ENCODE results near the gene TMCO1. TPM values are rescaled to one million over a fixed set of nuclear protein-coding genes. Genes with fewer than 3 reads are reported as not detected.
"Not testable (repeated sequence)": the region's sequence is repeated elsewhere in the genome, so short reads cannot be mapped to it uniquely, and the experiment has no call there.

TMCO1 gene
- total RNA-seq, 2 experiments from 2014 or later: 50.5 to 50.7 TPM

DNA sequence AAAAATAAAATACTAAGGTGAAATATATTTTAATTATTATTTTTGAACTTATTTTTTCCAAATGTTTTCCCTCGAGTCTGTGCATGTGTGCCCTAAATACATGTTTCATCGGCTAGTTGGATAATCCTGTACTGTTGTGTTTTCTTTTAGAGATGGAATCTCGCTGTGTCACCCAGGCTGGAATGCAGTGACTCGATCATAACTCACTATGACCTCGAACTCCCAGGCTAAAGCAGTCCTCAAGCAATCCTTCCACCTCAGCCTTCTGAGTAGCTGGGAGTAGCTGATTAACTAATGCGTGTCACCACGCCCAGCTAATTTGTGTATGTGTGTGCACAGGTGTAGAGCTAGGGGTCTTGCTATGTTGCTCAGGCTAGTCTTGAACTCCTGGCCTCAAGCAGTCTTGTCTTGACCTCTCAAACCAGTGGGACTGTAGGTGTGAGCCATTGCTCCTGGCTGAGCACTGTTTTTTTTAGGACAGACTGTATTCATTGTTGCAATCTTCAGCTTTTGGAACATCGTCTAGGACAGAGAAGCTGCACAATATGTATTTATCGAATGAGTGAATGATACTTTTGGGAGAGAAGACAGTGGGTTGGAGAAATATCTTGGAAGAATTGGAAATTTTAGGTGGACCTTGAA is 4.8 kb upstream of the TMCO1 start:
- Mint-ChIP-seq H3K27ac (no peak overlapping the region), H3K4me3 (no peak overlapping the region), H3K27me3 (ENCODE audit: low read depth) (no peaks in the 10 kb centered on the region), H3K36me3 (ENCODE audit: low read depth) (peaks cover 21% of the 10 kb centered on the region), H3K4me1 (ENCODE audit: low read depth) (peaks cover 18% of the 10 kb centered on the region), H3K9me3 (no peaks in the 10 kb centered on the region)
- DNase-seq: no peak
- intact Hi-C loops (cut with micrococcal nuclease): no loop called here
- CTCF ChIA-PET: interaction anchor here (0.7 kb wide), 1 partner anchor 10 kb away, joined by 4 read pairs; no protein-coding TSS in a partner anchor

DNA sequence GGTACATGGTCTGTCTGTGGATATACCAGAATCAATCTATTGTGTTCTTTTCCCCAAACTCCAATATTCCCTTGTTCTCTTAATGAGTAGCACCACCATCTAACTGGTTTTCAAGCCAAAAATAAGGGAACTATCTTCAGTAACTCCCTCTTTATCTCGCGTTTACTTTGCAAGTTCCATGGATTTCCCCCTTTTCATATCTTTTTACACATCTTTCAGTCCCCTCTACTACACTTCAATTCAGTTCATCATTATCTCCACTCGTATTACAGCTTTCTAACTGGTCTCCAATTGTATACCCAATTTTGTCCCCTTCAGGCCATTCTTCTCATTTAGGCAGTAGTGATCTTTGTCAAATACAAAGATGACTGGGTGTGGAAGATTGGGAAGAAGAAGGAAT is 4.1 kb upstream of the TMCO1 start:
- intact Hi-C loops (cut with micrococcal nuclease): no loop called here
- no peak overlapping the region for H3K4me3 Mint-ChIP-seq
- CTCF ChIA-PET: interaction anchor here (0.6 kb wide), 1 partner anchor 72 kb away, joined by 3 read pairs; no protein-coding TSS in a partner anchor

GRCh38 chr1:165764277-165764676 is 4.4 kb downstream of the TMCO1 start:
- Mint-ChIP-seq H3K4me3 (no peak overlapping the region), H3K36me3 (ENCODE audit: low read depth) (peaks cover 42% of the 10 kb centered on the region), H3K27me3 (ENCODE audit: low read depth) (no peaks in the 10 kb centered on the region), H3K9me3 (no peaks in the 10 kb centered on the region), H3K4me1 (ENCODE audit: low read depth) (peaks cover 53% of the 10 kb centered on the region), H3K27ac (no peak overlapping the region)
- intact Hi-C loops (cut with micrococcal nuclease): loop anchor here (10.0 kb wide), 1 partner anchor 1081 kb away; no protein-coding TSS in a partner anchor
- CTCF ChIA-PET: no interaction called here
- no peak for DNase-seq

More for the DNA sequence above, 4.1 kb upstream of the TMCO1 start:
- DNase-seq: no peak
- H3K4me1 Mint-ChIP-seq (ENCODE audit: low read depth): peaks cover 23% of the 10 kb centered on the region
- no peak overlapping the region for H3K27ac Mint-ChIP-seq
- H3K36me3 Mint-ChIP-seq (ENCODE audit: low read depth): peaks cover 24% of the 10 kb centered on the region
- no peaks in the 10 kb centered on the region for H3K27me3 Mint-ChIP-seq (ENCODE audit: low read depth)
- H3K9me3 Mint-ChIP-seq: no peaks in the 10 kb centered on the region

GRCh38 chr1:165763442-165763841 is 5.2 kb downstream of the TMCO1 start:
- intact Hi-C loops (cut with micrococcal nuclease): loop anchor here (10.0 kb wide), 1 partner anchor 1081 kb away; no protein-coding TSS in a partner anchor

DNA sequence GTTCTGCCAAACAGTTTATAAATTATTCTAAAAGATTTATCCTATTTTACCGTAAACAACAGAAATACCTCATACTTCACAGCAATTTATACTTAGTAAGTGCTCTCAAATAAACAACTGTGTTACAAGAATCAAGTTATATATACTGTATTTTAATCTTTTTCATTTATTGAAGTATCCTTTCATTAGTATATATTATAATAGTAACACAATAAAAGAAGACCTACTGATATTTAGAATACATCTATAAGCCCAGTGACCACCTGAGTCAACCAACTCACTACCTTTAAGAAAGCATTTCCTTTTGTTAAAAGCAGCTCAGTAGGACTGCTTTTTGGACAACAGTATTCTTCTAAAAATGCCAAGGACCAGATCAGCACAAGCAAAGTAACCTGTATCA is 5.9 kb downstream of the TMCO1 start:
- no peak overlapping the region for H3K27ac Mint-ChIP-seq
- peaks cover 46% of the 10 kb centered on the region for H3K36me3 Mint-ChIP-seq (ENCODE audit: low read depth)
- H3K4me1 Mint-ChIP-seq (ENCODE audit: low read depth): peaks cover 52% of the 10 kb centered on the region
- H3K9me3 Mint-ChIP-seq: no peaks in the 10 kb centered on the region
- CTCF ChIA-PET: interaction anchor here (0.9 kb wide), 1 partner anchor 65 kb away, joined by 3 read pairs; the partner anchor contains the start of gene ALDH9A1
- H3K4me3 Mint-ChIP-seq: no peak overlapping the region
- no peak for DNase-seq
- no peaks in the 10 kb centered on the region for H3K27me3 Mint-ChIP-seq (ENCODE audit: low read depth)
- intact Hi-C loops (cut with micrococcal nuclease): loop anchor here (10.0 kb wide), 1 partner anchor 1082 kb away; no protein-coding TSS in a partner anchor

More at GRCh38 chr1:165763442-165763841, 5.2 kb downstream of the TMCO1 start:
- peak; percentile 54 for DNase-seq
- Mint-ChIP-seq H3K4me3 (no peak overlapping the region), H3K9me3 (no peaks in the 10 kb centered on the region), H3K4me1 (ENCODE audit: low read depth) (peaks cover 53% of the 10 kb centered on the region), H3K27ac (no peak overlapping the region), H3K27me3 (ENCODE audit: low read depth) (no peaks in the 10 kb centered on the region), H3K36me3 (ENCODE audit: low read depth) (peaks cover 42% of the 10 kb centered on the region)
- CTCF ChIA-PET: interaction anchor here (0.6 to 0.9 kb wide), 2 partner anchors 10 to 65 kb away, joined by 3 to 4 read pairs; partner anchors contain the start of gene ALDH9A1

DNA sequence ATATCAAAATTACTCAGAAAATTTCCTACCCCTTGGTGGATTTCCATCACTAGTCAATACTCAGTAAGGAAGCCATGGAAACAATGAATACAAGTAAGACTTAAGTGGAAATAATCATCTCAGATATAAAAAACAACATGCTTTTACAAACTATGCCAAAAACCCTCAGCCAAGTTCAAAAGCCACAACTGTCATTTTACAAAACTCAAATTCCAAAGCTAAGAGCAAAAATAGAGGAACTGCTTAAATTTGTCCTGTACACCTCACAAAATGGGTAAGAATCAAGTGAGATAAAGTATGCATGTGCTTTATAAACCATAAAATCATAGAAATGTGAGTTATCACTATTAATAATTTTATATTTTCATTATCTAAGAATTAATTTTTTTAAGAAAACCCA is 9.6 kb downstream of the TMCO1 start:
- intact Hi-C loops (cut with micrococcal nuclease): no loop called here
- H3K27ac Mint-ChIP-seq: no peak overlapping the region
- peaks cover 23% of the 10 kb centered on the region for H3K36me3 Mint-ChIP-seq (ENCODE audit: low read depth)
- H3K9me3 Mint-ChIP-seq: no peaks in the 10 kb centered on the region
- no peaks in the 10 kb centered on the region for H3K27me3 Mint-ChIP-seq (ENCODE audit: low read depth)
- CTCF ChIA-PET: interaction anchor here (0.7 to 1.4 kb wide), 2 partner anchors 21 to 175 kb away, joined by 4 to 6 read pairs; no protein-coding TSS in a partner anchor
- DNase-seq: no peak
- peaks cover 27% of the 10 kb centered on the region for H3K4me1 Mint-ChIP-seq (ENCODE audit: low read depth)
- H3K4me3 Mint-ChIP-seq: no peak overlapping the region

DNA sequence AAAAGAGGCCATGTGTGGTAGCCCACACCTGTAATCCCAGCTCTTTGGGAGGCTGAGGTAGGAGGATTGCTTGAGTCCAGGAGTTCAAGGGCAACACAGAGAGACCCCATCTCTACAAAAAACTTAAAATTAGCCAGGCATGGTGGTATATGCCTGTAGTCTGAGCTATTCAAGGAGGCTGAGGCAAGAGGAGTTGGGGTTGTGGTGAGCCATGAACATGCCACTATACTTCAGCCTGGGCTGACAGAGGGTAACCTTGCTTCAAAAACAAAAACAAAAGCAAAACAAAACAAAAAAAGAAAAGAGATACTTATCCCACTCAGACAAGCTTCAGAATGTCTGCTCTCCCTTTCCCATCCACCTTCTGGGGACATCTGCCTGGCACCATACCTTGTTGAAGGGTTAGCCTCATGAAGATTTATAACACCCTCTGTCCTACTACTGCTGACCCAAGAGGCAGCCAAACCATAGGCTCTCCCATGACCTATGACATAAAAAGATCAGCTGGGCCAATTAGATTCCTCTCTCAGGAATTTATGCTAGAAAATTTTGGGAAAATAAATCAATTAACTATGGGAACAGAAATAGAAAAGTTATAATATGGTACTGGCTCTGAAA is 13.2 kb downstream of the TMCO1 start:
- no peaks in the 10 kb centered on the region for H3K9me3 Mint-ChIP-seq
- H3K27me3 Mint-ChIP-seq (ENCODE audit: low read depth): no peaks in the 10 kb centered on the region
- peak overlapping the region; percentile 62 for H3K27ac Mint-ChIP-seq
- peaks cover 13% of the 10 kb centered on the region for H3K4me1 Mint-ChIP-seq (ENCODE audit: low read depth)
- no peak overlapping the region for H3K4me3 Mint-ChIP-seq
- CTCF ChIA-PET: interaction anchor here (1.7 kb wide), 1 partner anchor 13 kb away, joined by 5 read pairs; no protein-coding TSS in a partner anchor
- intact Hi-C loops (cut with micrococcal nuclease): no loop called here
- H3K36me3 Mint-ChIP-seq (ENCODE audit: low read depth): peaks cover 16% of the 10 kb centered on the region
- DNase-seq: no peak

DNA sequence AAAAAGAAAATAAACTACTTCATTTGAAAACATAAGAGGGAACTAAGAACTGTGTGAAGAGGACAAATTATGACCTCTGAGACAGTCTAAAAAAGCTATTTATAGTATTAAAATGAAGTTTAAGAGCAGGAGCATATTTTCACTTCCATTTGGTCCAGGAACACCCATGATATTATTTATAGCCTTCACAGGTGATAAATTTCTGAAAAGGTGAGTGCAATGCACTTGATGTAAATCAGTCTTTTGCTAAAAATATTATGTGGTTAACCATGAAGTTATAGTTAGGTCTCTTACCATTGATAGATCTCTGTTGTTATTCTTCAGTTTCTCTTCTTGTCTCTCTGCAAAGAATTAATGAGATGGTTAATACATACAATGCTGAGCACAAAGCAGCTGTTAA is 14.7 kb downstream of the TMCO1 start:
- Mint-ChIP-seq H3K9me3 (no peaks in the 10 kb centered on the region), H3K4me1 (ENCODE audit: low read depth) (peaks cover 5% of the 10 kb centered on the region), H3K36me3 (ENCODE audit: low read depth) (peaks cover 12% of the 10 kb centered on the region), H3K27ac (no peak overlapping the region), H3K4me3 (no peak overlapping the region), H3K27me3 (ENCODE audit: low read depth) (no peaks in the 10 kb centered on the region)
- CTCF ChIA-PET: no interaction called here
- intact Hi-C loops (cut with micrococcal nuclease): no loop called here
- no peak for DNase-seq

- Mint-ChIP-seq H3K9me3 (no peaks in the 10 kb centered on the region), H3K4me1 (ENCODE audit: low read depth) (no peaks in the 10 kb centered on the region), H3K36me3 (ENCODE audit: low read depth) (peaks cover 11% of the 10 kb centered on the region), H3K27me3 (ENCODE audit: low read depth) (no peaks in the 10 kb centered on the region), H3K4me3 (no peak overlapping the region), H3K27ac (no peak overlapping the region)
- intact Hi-C loops (cut with micrococcal nuclease): no loop called here
- CTCF ChIA-PET: interaction anchor here (0.6 kb wide), 1 partner anchor 27 kb away, joined by 4 read pairs; no protein-coding TSS in a partner anchor
- DNase-seq: no peak
Observed at GRCh38 chr1:165748550-165748949, 20.1 kb downstream of the TMCO1 start.

GRCh38 chr1:165747632-165748447 is 20.8 kb downstream of the TMCO1 start:
- Mint-ChIP-seq H3K9me3 (no peaks in the 10 kb centered on the region), H3K27me3 (ENCODE audit: low read depth) (no peaks in the 10 kb centered on the region), H3K4me3 (no peak overlapping the region), H3K27ac (no peak overlapping the region), H3K4me1 (ENCODE audit: low read depth) (no peaks in the 10 kb centered on the region), H3K36me3 (ENCODE audit: low read depth) (peaks cover 12% of the 10 kb centered on the region)
- DNase-seq: no peak
- CTCF ChIA-PET: interaction anchor here (0.6 kb wide), 1 partner anchor 26 kb away, joined by 4 read pairs; no protein-coding TSS in a partner anchor
- intact Hi-C loops (cut with micrococcal nuclease): no loop called here

DNA sequence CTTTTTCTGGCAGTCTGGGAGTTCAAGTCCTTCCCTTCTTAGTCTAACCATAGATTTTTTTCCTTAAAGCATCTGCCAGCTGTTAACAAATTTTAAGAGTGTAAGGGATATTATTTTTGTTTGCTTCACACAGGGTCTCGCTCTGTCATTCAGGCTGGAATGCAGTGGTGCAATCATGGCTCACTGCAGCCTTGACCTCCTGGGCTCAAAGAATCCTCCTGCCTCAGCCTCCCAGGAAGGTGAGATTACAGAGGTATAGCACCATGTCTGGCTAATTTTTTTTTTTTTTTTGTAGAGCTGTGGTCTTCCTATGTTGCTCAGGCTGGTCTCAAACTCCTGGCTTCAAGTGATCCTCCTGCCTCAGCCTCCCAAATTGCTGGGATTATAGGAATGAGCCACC is 23.8 kb downstream of the TMCO1 start:
- intact Hi-C loops (cut with micrococcal nuclease); DNase-seq; H3K27me3 Mint-ChIP-seq (ENCODE audit: low read depth); H3K4me1 Mint-ChIP-seq (ENCODE audit: low read depth); H3K4me3 Mint-ChIP-seq; H3K27ac Mint-ChIP-seq; H3K9me3 Mint-ChIP-seq: not testable (repeated sequence)
- H3K36me3 Mint-ChIP-seq (ENCODE audit: low read depth): peaks cover 33% of the 10 kb centered on the region
- CTCF ChIA-PET: interaction anchor here (1.2 kb wide), 1 partner anchor 10 kb away, joined by 4 read pairs; no protein-coding TSS in a partner anchor

DNA sequence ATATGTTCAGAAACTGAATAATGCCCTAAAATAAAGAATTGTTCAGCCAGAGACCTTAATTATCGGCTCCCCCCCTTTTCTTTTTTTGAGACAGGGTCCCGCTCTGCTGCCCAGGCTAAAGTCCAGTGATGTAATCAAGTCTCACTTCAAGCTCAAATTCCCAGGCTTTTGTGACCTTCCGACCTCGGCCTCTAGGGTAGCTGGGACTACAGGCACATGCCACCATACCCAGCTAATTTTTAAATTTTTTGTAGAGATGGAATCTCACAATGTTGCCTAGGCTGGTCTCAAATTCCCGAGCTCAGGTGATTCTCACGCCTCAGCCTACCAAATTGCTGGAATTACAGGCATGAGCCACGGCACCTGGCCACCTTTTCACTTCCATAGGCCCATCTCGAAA is 26.5 kb downstream of the TMCO1 start:
- CTCF ChIA-PET: interaction anchor here (0.6 to 1.3 kb wide), 3 partner anchors 14 to 182 kb away, joined by 3 to 5 read pairs (median 3); no protein-coding TSS in a partner anchor
- Mint-ChIP-seq H3K9me3 (no peaks in the 10 kb centered on the region), H3K27me3 (ENCODE audit: low read depth) (no peaks in the 10 kb centered on the region), H3K4me3 (no peak overlapping the region), H3K4me1 (ENCODE audit: low read depth) (no peaks in the 10 kb centered on the region), H3K36me3 (ENCODE audit: low read depth) (peaks cover 39% of the 10 kb centered on the region), H3K27ac (no peak overlapping the region)
- DNase-seq: no peak
- intact Hi-C loops (cut with micrococcal nuclease): no loop called here
